ENCODE data around the gene ITPR1.

DNA sequence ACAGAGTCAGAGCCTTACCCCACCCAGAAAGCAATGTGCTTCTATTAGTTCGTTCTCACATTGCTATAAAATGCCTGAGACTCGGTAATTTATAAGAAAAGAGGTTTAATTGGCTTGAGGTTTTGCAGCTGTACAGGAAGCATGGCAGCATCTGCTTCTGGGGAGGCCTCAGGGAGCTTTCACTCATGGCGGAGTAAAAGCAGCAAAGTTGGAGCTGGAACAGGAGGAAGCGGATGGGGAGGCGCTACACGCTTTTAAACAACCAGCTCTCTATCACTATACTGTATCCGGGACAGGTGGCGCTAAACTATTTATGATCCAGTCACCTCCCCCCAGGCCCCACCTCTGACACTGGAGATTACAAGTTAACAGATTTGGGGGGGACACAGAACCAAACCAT lies 309.8 kb downstream of the ITPR1 start:
- TF ChIP-seq, protein P1, sequence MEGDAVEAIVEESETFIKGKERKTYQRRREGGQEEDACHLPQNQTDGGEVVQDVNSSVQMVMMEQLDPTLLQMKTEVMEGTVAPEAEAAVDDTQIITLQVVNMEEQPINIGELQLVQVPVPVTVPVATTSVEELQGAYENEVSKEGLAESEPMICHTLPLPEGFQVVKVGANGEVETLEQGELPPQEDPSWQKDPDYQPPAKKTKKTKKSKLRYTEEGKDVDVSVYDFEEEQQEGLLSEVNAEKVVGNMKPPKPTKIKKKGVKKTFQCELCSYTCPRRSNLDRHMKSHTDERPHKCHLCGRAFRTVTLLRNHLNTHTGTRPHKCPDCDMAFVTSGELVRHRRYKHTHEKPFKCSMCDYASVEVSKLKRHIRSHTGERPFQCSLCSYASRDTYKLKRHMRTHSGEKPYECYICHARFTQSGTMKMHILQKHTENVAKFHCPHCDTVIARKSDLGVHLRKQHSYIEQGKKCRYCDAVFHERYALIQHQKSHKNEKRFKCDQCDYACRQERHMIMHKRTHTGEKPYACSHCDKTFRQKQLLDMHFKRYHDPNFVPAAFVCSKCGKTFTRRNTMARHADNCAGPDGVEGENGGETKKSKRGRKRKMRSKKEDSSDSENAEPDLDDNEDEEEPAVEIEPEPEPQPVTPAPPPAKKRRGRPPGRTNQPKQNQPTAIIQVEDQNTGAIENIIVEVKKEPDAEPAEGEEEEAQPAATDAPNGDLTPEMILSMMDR (conservative IDR thresholded peaks at IDR 0.05; ENCODE audit: low read length), result no peak
- no peak for TF ChIP-seq EZH2phosphoT487 (IDR thresholded peaks at IDR 0.05; ENCODE audit: borderline replicate concordance, low read depth, low read length)
